CD14-positive monocyte (primary cell): ENCODE measurements around the gene NAP1L1. TPM values are rescaled to one million over a fixed set of nuclear protein-coding genes. Genes with fewer than 3 reads are reported as not detected.
A peak's percentile ranks its signal among the peaks of the same experiment; 100 is the strongest.

Experiments
- DNase-seq, 3 donors: peaks; one replicate each; pipeline ENCODE4 v3.0.0-alpha.2; 2011 to 2022
- H2AFZ ChIP-seq: 2 replicates; pipeline ENCODE4 v1.6.0; 2012; ENCODE audit warnings: mild to moderate bottlenecking, low read depth, low read length, inconsistent platforms; ENCODE audit not compliant: insufficient read depth, poor library complexity, severe bottlenecking
- H3K27ac ChIP-seq, 2 donors: 1 replicate in 1 of 2; 2 replicates in 1 of 2; pipeline ENCODE4 v1.5.1; 2012 to 2013; ENCODE audit warnings: low read length in 2 of 2, control low read depth in 1 of 2, inconsistent platforms in 1 of 2, low read depth in 1 of 2, mild to moderate bottlenecking in 1 of 2
- H3K27me3 ChIP-seq, 2 donors: one replicate each; pipeline versions ENCODE4 v1.6.0 to v1.6.1; 2011 to 2013; ENCODE audit warnings: low read length in 2 of 2; ENCODE audit not compliant: control insufficient read depth in 2 of 2, insufficient read depth in 2 of 2
- H3K36me3 ChIP-seq, 2 donors: replicated peaks in 1 of 2; 1 replicate in 1 of 2; 2 replicates in 1 of 2; pipeline versions ENCODE4 v1.5.1 to v1.6.1; 2012 to 2013; ENCODE audit warnings: low read length in 2 of 2, control low read depth in 1 of 2, inconsistent platforms in 1 of 2, mild to moderate bottlenecking in 1 of 2; ENCODE audit not compliant: insufficient read depth in 2 of 2, control insufficient read depth in 1 of 2
- H3K4me1 ChIP-seq, 2 donors: 1 replicate in 1 of 2; 2 replicates in 1 of 2; pipeline versions ENCODE4 v1.5.1 to v1.6.1; 2012 to 2013; ENCODE audit warnings: low read length in 2 of 2, control low read depth in 1 of 2, inconsistent platforms in 1 of 2, mild to moderate bottlenecking in 1 of 2, moderate library complexity in 1 of 2; ENCODE audit not compliant: insufficient read depth in 2 of 2, control insufficient read depth in 1 of 2
- H3K4me2 ChIP-seq: replicated peaks from 2 replicates; pipeline ENCODE3; 2012; ENCODE audit warnings: low read length, moderate library complexity, mild to moderate bottlenecking; ENCODE audit not compliant: poor library complexity, severe bottlenecking; ENCODE audit errors: extremely low read depth
- H3K4me3 ChIP-seq, 3 experiments: fragments of 200-600 bp in 1 of 3; sonication (generic) in 1 of 3; replicated peaks in 1 of 3; 1 replicate in 2 of 3; 2 replicates in 1 of 3; pipeline ENCODE4 v1.5.1; 2011 to 2013; ENCODE audit warnings: low read length in 3 of 3, mild to moderate bottlenecking in 3 of 3, control low read depth in 2 of 3, low read depth in 2 of 3, inconsistent platforms in 1 of 3, moderate library complexity in 1 of 3
- H3K79me2 ChIP-seq: 2 replicates; pipeline ENCODE4 v1.6.0; 2012; ENCODE audit warnings: mild to moderate bottlenecking, control low read depth, inconsistent platforms, low read length, moderate library complexity; ENCODE audit not compliant: insufficient read depth
- H3K9ac ChIP-seq: 2 replicates; pipeline ENCODE4 v1.6.0; 2017; ENCODE audit warnings: low read length, mild to moderate bottlenecking; ENCODE audit not compliant: insufficient read depth, poor library complexity, severe bottlenecking
- H3K9me3 ChIP-seq, 2 donors: replicated peaks in 1 of 2; 1 replicate in 1 of 2; 2 replicates in 1 of 2; pipeline versions ENCODE4 v1.5.1 to v1.6.1; 2012 to 2013; ENCODE audit warnings: low read length in 2 of 2, control low read depth in 1 of 2; ENCODE audit not compliant: control insufficient read depth in 1 of 2, insufficient read depth in 1 of 2
- H4K20me1 ChIP-seq: 2 replicates; pipeline ENCODE4 v1.6.0; 2012; ENCODE audit warnings: mild to moderate bottlenecking, low read length, control low read depth, moderate library complexity; ENCODE audit not compliant: insufficient read depth
- H3K27ac Mint-ChIP-seq, 7 donors: one replicate each; pipeline ENCODE4 v1.8.0; 2020; ENCODE audit warnings: mild to moderate bottlenecking in 7 of 7, mixed read lengths in 7 of 7, moderate library complexity in 6 of 7, inconsistent platforms in 2 of 7
- H3K27me3 Mint-ChIP-seq, 3 donors: one replicate each; pipeline ENCODE4 v1.8.0; 2021 to 2022; ENCODE audit warnings: low read depth in 3 of 3, mild to moderate bottlenecking in 3 of 3, mixed read lengths in 3 of 3, moderate library complexity in 3 of 3, inconsistent platforms in 1 of 3
- H3K36me3 Mint-ChIP-seq, 2 donors: one replicate each; pipeline ENCODE4 v1.8.0; 2020; ENCODE audit warnings: mixed read lengths in 2 of 2, inconsistent platforms in 1 of 2, mild to moderate bottlenecking in 1 of 2
- H3K4me1 Mint-ChIP-seq: one replicate; pipeline ENCODE4 v1.8.0; 2020; ENCODE audit warnings: mild to moderate bottlenecking, mixed read lengths
- H3K4me3 Mint-ChIP-seq, 2 donors: one replicate each; pipeline ENCODE4 v1.8.0; 2020; ENCODE audit warnings: mild to moderate bottlenecking in 2 of 2, mixed read lengths in 2 of 2, moderate library complexity in 1 of 2
- H3K9me3 Mint-ChIP-seq, 7 donors: one replicate each; pipeline ENCODE4 v1.8.0; 2020 to 2022; ENCODE audit warnings: mixed read lengths in 7 of 7, mild to moderate bottlenecking in 6 of 7, moderate library complexity in 6 of 7, inconsistent platforms in 2 of 7
- CTCF ChIP-seq: fragments of 200-600 bp; IDR thresholded peaks from one replicate; pipeline ENCODE4 v1.8.0; 2022; ENCODE audit warnings: antibody characterized with exemption, mild to moderate bottlenecking
- WGBS: methylation state at CpG from one replicate; pipeline ENCODE4 v1.1.5; 2013; ENCODE audit warnings: missing lambda C conversion rate; ENCODE audit not compliant: insufficient coverage; 5-methylcytosine and 5-hydroxymethylcytosine counted together
- intact Hi-C, 2 donors: fragments of 100-400 bp; cut with micrococcal nuclease; formaldehyde crosslinking; loops; one replicate each; pipeline versions ENCODE4 v1.15.0 to v1.15.1; 2023
- polyA plus RNA-seq, 3 donors: library from polyadenylated mRNA; depleted of rRNA in 1 of 3; unstranded in 2 of 3; stranded (reverse) in 1 of 3; fragments of 300-500 nt in 2 of 3; fragments of >200 nt in 1 of 3; fragmentation: Illumina TruSeq in 2 of 3; gene quantifications; 1 replicate in 2 of 3; 2 replicates in 1 of 3; pipeline ENCODE4 v1.2.3, GENCODE V29; 2012 to 2021

Gene NAP1L1
- polyA plus RNA-seq, 3 donors = 98.3 to 164 (median 111) TPM

GRCh38 chr12:76033081-76034011 lies 51.1 kb downstream of the NAP1L1 start:
- Histone ChIP-seq H3K27me3 (peaks cover 33 to 60% of the 10 kb centered on the region in 2 donors), H3K36me3 (no peaks in the 10 kb centered on the region), H3K9me3 (peaks cover 0 to 5% of the 10 kb centered on the region in 2 donors), H2AFZ (no peak overlapping the region), H3K79me2 (no peaks in the 10 kb centered on the region), H3K9ac (no peak overlapping the region), H3K4me2 (no peak overlapping the region), H4K20me1 (peaks cover 5% of the 10 kb centered on the region), H3K4me1 (peaks cover 27 to 29% of the 10 kb centered on the region in 2 donors), H3K27ac (no peak overlapping the region), H3K4me3 (peak overlapping the region in 1 of 3 experiments; percentile 77)
- TF ChIP-seq CTCF = no peak
- H3K4me1 Mint-ChIP-seq = peaks cover 27% of the 10 kb centered on the region
- H3K36me3 Mint-ChIP-seq = peaks cover 8 to 11% of the 10 kb centered on the region in 2 donors
- intact Hi-C loops = loop anchor here in 1 of 2 donors (10.0 kb wide), 2 partner anchors 79 to 549 kb away; partner anchors contain the start of gene GLIPR1
- H3K27ac Mint-ChIP-seq = no peak overlapping the region
- peak overlapping the region in 1 of 2 donors; percentile 97 for H3K4me3 Mint-ChIP-seq
- peaks cover 50 to 58% (median 58%) of the 10 kb centered on the region in 3 donors for H3K27me3 Mint-ChIP-seq
- DNase-seq = no peak
- WGBS = no CpG with 5 or more reads among the region's 5 CpGs
- H3K9me3 Mint-ChIP-seq = peaks cover 0 to 15% (median 7%) of the 10 kb centered on the region in 7 donors
